K562 (cell line): Measurements from ENCODE around the gene FAM149A. TPM values are rescaled to one million over a fixed set of nuclear protein-coding genes. Genes with fewer than 3 reads are reported as not detected.

Experiments
- HIVEP1 ChIP-seq: fragments of 250-450 bp; sonication (Bioruptor Pico); IDR thresholded peaks from 2 replicates; pipeline ENCODE4 v1.4.0; 2020; ENCODE audit warnings: mild to moderate bottlenecking
- HOXB6 ChIP-seq: fragments of 250-450 bp; sonication (Bioruptor Pico); IDR thresholded peaks from 2 replicates; pipeline ENCODE4 v1.5.1; 2022; ENCODE audit warnings: mild to moderate bottlenecking, borderline replicate concordance
- PHF8 ChIP-seq: fragments of 200-600 bp; sonication (generic); IDR thresholded peaks from 2 replicates; pipeline ENCODE4 v1.6.1; 2012; ENCODE audit warnings: mixed run types, mild to moderate bottlenecking, inconsistent platforms, low read length, moderate library complexity, borderline replicate concordance
- TCF7 ChIP-seq: sonication (generic); IDR thresholded peaks from 2 replicates; pipeline ENCODE4 v1.6.1; 2016; ENCODE audit warnings: antibody characterized with exemption, borderline replicate concordance
- ZNF584 ChIP-seq: fragments of 200-800 bp; sonication (Bioruptor generic); IDR thresholded peaks from 2 replicates; pipeline ENCODE4 v1.6.1; 2016; ENCODE audit warnings: low read depth, mild to moderate bottlenecking, missing genetic modification characterization, missing compliant biosample characterization
- polyA plus RNA-seq, 8 experiments: library from polyadenylated mRNA; depleted of rRNA in 4 of 8; stranded (reverse) in 5 of 8; unstranded in 3 of 8; fragments of >200 nt; fragmentation: Nextera tagmentation in 2 of 8; fragmentation: Illumina TruSeq in 1 of 8; extraction: Ambion mirVana in 2 of 8; extraction: Trizol in 1 of 8; gene quantifications; 2 replicates each; pipeline versions ENCODE4 v1.2.1 to v1.2.3, GENCODE V29; 2011 to 2014; ENCODE audit warnings: inconsistent platforms in 1 of 8, missing spikeins in 1 of 8
- total RNA-seq, 7 experiments: library from RNA; depleted of rRNA in 6 of 7; stranded (reverse); fragments of >200 nt in 6 of 7; fragmentation: Illumina TruSeq in 2 of 7; extraction: Trizol in 2 of 7; gene quantifications; 2 replicates each; pipeline versions ENCODE4 v1.2.1 to v1.2.3, GENCODE V29; 2011 to 2021; ENCODE audit warnings: low replicate concordance in 1 of 7
- TF ChIP-seq, protein P1 (sequence below): fragments of 250-450 bp; sonication (Bioruptor Pico); IDR thresholded peaks from 2 replicates; pipeline ENCODE4 v1.4.0; 2020; ENCODE audit warnings: mild to moderate bottlenecking
- TF ChIP-seq, protein P2 (sequence below): sonication (generic); formaldehyde crosslinking; IDR thresholded peaks from 2 replicates; pipeline ENCODE4 v1.8.1; 2022; ENCODE audit warnings: missing genetic modification reagents
- TF ChIP-seq, protein P3 (sequence below): sonication (generic); formaldehyde crosslinking; IDR thresholded peaks from 2 replicates; pipeline ENCODE4 v1.8.1; 2023; ENCODE audit warnings: mild to moderate bottlenecking, missing genetic modification reagents
- TF ChIP-seq, protein P4 (sequence below): sonication (generic); formaldehyde crosslinking; IDR thresholded peaks from 2 replicates; pipeline ENCODE4 v1.8.0; 2022; ENCODE audit warnings: missing genetic modification reagents, mild to moderate bottlenecking, borderline replicate concordance

Gene FAM149A
- total and polyA plus RNA-seq, 9 of the 15 experiments (the other 6 are each of a cell fraction or from before 2014, with no cell fraction given) = not detected

DNA sequence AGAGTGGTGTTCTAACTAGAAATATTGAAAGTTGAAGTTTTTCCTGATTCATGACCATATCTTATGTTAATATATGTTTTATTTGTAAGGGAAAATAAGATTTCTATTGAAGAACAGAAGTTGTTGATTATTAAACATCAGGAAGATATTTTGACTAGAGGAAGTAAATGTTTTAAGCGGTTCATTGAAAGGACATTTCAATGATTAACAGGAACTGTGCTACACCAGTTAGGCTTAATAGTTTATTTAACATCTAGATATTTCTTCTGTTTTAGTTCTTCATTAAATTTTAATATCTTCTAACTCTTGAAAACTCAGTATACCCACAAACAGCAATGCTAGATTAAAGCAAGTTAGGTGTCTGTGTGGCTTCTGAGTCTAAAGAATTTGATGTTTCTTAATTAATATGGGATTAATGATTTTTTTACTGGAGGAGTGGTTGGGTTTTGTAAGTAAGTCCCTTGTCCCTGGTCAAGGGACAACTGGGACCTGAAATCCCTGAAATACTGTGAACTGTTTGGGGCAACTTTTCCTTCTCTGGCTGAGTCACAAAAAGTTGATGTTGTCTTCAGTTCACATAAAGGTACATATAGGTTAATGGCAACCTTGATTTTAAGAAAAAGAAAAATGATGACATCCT lies 44.0 kb downstream of the FAM149A start (continued):
- TF ChIP-seq, protein P1, sequence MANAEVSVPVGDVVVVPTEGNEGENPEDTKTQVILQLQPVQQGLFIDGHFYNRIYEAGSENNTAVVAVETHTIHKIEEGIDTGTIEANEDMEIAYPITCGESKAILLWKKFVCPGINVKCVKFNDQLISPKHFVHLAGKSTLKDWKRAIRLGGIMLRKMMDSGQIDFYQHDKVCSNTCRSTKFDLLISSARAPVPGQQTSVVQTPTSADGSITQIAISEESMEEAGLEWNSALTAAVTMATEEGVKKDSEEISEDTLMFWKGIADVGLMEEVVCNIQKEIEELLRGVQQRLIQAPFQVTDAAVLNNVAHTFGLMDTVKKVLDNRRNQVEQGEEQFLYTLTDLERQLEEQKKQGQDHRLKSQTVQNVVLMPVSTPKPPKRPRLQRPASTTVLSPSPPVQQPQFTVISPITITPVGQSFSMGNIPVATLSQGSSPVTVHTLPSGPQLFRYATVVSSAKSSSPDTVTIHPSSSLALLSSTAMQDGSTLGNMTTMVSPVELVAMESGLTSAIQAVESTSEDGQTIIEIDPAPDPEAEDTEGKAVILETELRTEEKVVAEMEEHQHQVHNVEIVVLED (CRISPR knock-in tag) = no peak
- TF ChIP-seq HIVEP1 (CRISPR knock-in tag) (no peak), ZNF584 (CRISPR knock-in tag) (no peak), TCF7 (no peak), HOXB6 (CRISPR knock-in tag) (no peak), PHF8 (no peak)
- TF ChIP-seq, protein P2, sequence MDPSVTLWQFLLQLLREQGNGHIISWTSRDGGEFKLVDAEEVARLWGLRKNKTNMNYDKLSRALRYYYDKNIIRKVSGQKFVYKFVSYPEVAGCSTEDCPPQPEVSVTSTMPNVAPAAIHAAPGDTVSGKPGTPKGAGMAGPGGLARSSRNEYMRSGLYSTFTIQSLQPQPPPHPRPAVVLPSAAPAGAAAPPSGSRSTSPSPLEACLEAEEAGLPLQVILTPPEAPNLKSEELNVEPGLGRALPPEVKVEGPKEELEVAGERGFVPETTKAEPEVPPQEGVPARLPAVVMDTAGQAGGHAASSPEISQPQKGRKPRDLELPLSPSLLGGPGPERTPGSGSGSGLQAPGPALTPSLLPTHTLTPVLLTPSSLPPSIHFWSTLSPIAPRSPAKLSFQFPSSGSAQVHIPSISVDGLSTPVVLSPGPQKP (CRISPR knock-in tag) = no peak
- TF ChIP-seq, protein P3, sequence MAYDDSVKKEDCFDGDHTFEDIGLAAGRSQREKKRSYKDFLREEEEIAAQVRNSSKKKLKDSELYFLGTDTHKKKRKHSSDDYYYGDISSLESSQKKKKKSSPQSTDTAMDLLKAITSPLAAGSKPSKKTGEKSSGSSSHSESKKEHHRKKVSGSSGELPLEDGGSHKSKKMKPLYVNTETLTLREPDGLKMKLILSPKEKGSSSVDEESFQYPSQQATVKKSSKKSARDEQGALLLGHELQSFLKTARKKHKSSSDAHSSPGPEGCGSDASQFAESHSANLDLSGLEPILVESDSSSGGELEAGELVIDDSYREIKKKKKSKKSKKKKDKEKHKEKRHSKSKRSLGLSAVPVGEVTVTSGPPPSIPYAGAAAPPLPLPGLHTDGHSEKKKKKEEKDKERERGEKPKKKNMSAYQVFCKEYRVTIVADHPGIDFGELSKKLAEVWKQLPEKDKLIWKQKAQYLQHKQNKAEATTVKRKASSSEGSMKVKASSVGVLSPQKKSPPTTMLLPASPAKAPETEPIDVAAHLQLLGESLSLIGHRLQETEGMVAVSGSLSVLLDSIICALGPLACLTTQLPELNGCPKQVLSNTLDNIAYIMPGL (CRISPR knock-in tag) = no peak
- TF ChIP-seq, protein P4, sequence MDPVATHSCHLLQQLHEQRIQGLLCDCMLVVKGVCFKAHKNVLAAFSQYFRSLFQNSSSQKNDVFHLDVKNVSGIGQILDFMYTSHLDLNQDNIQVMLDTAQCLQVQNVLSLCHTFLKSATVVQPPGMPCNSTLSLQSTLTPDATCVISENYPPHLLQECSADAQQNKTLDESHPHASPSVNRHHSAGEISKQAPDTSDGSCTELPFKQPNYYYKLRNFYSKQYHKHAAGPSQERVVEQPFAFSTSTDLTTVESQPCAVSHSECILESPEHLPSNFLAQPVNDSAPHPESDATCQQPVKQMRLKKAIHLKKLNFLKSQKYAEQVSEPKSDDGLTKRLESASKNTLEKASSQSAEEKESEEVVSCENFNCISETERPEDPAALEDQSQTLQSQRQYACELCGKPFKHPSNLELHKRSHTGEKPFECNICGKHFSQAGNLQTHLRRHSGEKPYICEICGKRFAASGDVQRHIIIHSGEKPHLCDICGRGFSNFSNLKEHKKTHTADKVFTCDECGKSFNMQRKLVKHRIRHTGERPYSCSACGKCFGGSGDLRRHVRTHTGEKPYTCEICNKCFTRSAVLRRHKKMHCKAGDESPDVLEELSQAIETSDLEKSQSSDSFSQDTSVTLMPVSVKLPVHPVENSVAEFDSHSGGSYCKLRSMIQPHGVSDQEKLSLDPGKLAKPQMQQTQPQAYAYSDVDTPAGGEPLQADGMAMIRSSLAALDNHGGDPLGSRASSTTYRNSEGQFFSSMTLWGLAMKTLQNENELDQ (CRISPR knock-in tag) = no peak
